GM12874 (cell line): ENCODE data around the gene SLC43A3.

ENCODE experiments used
- CTCF ChIP-seq: IDR thresholded peaks from 2 replicates; pipeline ENCODE4 v1.5.1; 2011; ENCODE audit warnings: low read depth, mild to moderate bottlenecking, control low read depth, low read length, moderate library complexity; ENCODE audit not compliant: insufficient read depth

The SLC43A3 gene

DNA sequence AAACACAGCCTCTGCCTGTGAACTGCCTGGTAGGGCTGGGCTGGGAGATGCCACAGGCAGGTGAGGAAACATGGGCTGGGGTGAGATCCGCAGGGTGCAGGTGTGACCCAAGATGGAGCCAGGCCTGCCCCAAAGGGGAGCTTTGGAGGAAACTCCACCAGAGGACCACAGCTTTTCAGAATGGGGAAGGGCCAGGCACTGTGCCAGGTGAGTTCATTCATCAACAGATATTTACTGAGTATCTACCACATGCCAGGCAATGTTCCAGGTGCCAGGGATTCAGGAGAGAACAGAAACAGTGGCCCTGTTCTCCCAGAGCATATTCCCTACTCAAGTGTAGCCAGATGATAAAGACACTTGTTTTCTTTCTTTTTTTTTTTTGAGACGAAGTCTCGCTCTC lies 44.6 kb upstream of the SLC43A3 start:
- TF ChIP-seq CTCF: no peak

- TF ChIP-seq CTCF: no peak
Observed at GRCh38 chr11:57469268-57469667, 42.3 kb upstream of the SLC43A3 start.

DNA sequence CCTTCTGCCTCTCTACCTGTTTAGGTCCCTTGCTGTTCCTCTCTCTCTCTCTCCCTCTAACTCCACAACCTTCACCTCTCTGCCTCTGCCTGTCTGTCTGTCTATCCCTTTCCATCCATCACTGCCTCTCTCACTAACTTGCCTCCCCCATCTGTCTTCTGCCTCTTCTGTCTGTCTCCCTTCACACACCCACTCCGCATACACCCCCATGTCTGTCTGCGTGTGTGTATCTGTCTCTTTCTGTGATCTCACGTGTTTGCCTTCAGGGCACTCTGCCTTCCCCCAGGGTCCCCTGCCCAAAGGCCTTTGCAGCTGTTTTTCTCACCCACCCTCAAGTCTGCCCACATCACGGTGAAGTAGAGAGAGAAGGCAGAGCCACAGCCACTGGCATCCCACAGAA lies 41.4 kb upstream of the SLC43A3 start:
- TF ChIP-seq CTCF: no peak

GRCh38 chr11:57467508-57468157 lies 40.7 kb upstream of the SLC43A3 start:
- TF ChIP-seq CTCF: no peak

DNA sequence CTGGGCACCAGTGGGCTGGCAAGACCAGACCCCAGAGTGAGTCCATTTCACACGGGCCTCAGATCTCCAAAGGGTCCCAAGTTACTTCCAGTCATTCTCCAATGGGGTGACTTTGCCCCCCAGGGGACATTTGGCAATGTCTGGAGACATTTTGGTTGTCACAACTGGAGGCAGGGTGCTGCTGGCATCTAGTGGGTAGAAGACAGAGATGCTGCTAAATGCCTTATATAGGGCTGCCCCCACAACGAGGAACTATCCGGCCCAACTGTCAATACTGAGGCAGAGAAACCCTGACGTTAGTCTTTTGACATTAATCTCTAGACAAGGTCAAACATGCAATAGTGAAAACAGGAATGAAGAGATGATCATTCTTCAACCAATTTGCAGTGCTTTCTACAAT lies 39.8 kb upstream of the SLC43A3 start:
- no peak for TF ChIP-seq CTCF

DNA sequence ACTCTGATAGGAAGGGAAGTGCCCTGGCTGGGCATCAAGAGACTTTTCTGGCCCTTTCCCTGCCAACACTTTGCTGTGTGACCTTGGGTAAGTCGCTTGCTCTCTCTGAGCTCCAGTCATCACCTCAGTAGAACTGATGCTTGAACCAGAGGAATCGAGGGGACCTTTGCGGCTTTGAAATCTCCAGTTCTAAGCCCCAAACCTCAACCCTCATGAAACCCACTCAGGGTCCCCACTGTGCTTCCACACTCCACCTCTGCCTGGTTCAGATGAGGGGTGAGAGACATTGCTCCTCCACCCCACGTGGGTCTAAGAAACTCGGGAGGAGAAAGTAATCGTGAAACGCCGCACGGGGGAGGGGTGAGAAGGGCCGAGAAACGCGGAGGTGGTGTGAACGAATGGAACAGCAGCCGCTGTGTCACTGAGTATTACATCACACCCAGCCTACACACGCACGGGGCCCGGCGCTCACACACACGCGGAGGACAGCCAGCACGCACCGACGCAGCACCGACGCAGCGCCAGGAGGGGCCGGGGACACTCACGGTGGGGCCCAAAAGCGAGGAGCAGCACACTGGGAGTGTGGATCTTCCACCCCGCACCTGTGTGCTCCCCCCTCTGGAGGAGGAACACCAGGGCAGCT lies 37.7 kb upstream of the SLC43A3 start:
- no peak for TF ChIP-seq CTCF

- TF ChIP-seq CTCF: no peak
Observed at GRCh38 chr11:57463671-57464538, 37.0 kb upstream of the SLC43A3 start.
